Measurements from ENCODE around the gene LONP2. TPM values are rescaled to one million over a fixed set of nuclear protein-coding genes. Genes with fewer than 3 reads are reported as not detected.
"Not testable (repeated sequence)": the region's sequence is repeated elsewhere in the genome, so short reads cannot be mapped to it uniquely, and the experiment has no call there.

The LONP2 gene
- total and polyA plus RNA-seq, 12 donors, result 45.3 to 89.1 (median 75.2) TPM

GRCh38 chr16:48350736-48351135, 106.6 kb downstream of the LONP2 start:
- Histone ChIP-seq H3K9me3 (replicated peaks in 1 of 3) (no peaks in the 10 kb centered on the region), H3K4me1 (replicated peaks in 1 of 2) (peaks cover 0 to 7% of the 10 kb centered on the region in 2 donors), H3K4me3 (no peak overlapping the region), H3K27me3 (no peaks in the 10 kb centered on the region), H3K36me3 (replicated peaks in 1 of 2) (peaks cover 0 to 48% of the 10 kb centered on the region in 2 donors), H3K27ac (no peak overlapping the region)
- no peak for TF ChIP-seq POLR2A (IDR thresholded peaks at IDR 0.05)
- intact Hi-C loops (cut with DNase I), result loop anchor here (10.0 kb wide), 2 partner anchors 194 to 264 kb away; partner anchors contain the start of gene N4BP1 (in 1 of the 2)
- WGBS, 4 donors, result 76 to 92% (median 80%) methylated on average over 3 of the region's 3 CpGs
- DNase-seq, result no peak

- no peak for TF ChIP-seq CTCF (IDR thresholded peaks at IDR 0.05)
- no peak for TF ChIP-seq POLR2A (IDR thresholded peaks at IDR 0.05)
- H3K27me3 ChIP-seq, result no peaks in the 10 kb centered on the region
- WGBS, 4 donors, result 71 to 84% (median 78%) methylated on average over 6 to 7 of the region's 7 CpGs
- DNase-seq, result no peak
- H3K27ac ChIP-seq, result no peak overlapping the region
- no peaks in the 10 kb centered on the region for H3K9me3 ChIP-seq (replicated peaks in 1 of 3)
- H3K4me1 ChIP-seq (replicated peaks in 1 of 2), result peaks cover 0 to 16% of the 10 kb centered on the region in 2 donors
- H3K36me3 ChIP-seq (replicated peaks in 1 of 2), result peaks cover 0 to 43% of the 10 kb centered on the region in 2 donors
- intact Hi-C loops (cut with DNase I), result loop anchor here (10.0 kb wide), 2 partner anchors 192 to 262 kb away; partner anchors contain the start of gene N4BP1 (in 1 of the 2)
- no peak overlapping the region for H3K4me3 ChIP-seq
Observed at GRCh38 chr16:48352648-48353390, 108.7 kb downstream of the LONP2 start.

- Histone ChIP-seq H3K4me3 (no peak overlapping the region), H3K9me3 (replicated peaks in 1 of 3) (no peaks in the 10 kb centered on the region), H3K4me1 (replicated peaks in 1 of 2) (peaks cover 0 to 16% of the 10 kb centered on the region in 2 donors), H3K27ac (no peak overlapping the region), H3K27me3 (no peaks in the 10 kb centered on the region), H3K36me3 (replicated peaks in 1 of 2) (peaks cover 0 to 41% of the 10 kb centered on the region in 2 donors)
- TF ChIP-seq POLR2A (IDR thresholded peaks at IDR 0.05) (no peak), CTCF (IDR thresholded peaks at IDR 0.05) (peak; percentile 73 to 99 (median 94))
- 28 to 34% (median 31%) methylated on average over 7 of the region's 7 CpGs for WGBS, 4 donors
- intact Hi-C loops (cut with DNase I), result loop anchor here (10.0 kb wide), 2 partner anchors 191 to 261 kb away; partner anchors contain the start of gene N4BP1 (in 1 of the 2)
- peak; percentile 56 to 82 (median 69) for DNase-seq
Observed at GRCh38 chr16:48353565-48354163, 109.6 kb downstream of the LONP2 start.

DNA sequence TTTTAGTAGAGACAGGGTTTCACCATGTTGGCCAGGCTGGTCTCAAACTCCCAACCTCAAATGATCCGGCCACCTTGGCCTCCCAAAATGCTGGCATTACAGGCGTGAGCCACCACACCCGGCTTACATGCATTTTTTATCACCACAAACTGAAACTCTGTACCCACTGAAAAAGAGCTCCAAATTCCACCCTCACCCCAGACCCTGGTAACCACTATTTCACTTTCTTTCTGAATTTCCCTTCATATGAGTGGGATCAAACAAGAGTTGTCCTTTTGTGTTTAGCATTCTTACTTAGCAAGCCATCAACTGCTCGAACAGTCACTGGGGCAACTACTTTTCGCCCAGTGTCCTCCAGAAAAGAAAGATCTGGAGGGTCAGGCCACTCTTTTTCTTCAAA, 110.3 kb downstream of the LONP2 start:
- not testable (repeated sequence) for H3K27ac ChIP-seq; DNase-seq; H3K27me3 ChIP-seq; H3K9me3 ChIP-seq (replicated peaks in 1 of 3); H3K4me3 ChIP-seq
- WGBS, 4 donors, result 95 to 100% (median 98%) methylated on average over 5 of the region's 5 CpGs
- intact Hi-C loops (cut with DNase I), result loop anchor here (10.0 kb wide), 2 partner anchors 190 to 260 kb away; partner anchors contain the start of gene N4BP1 (in 1 of the 2)
- Histone ChIP-seq H3K4me1 (replicated peaks in 1 of 2) (peaks cover 0 to 16% of the 10 kb centered on the region in 2 donors), H3K36me3 (replicated peaks in 1 of 2) (peaks cover 0 to 34% of the 10 kb centered on the region in 2 donors)
